Chondrocyte (in vitro differentiated cells): ENCODE results near the gene APEH. TPM values are rescaled to one million over a fixed set of nuclear protein-coding genes. Genes with fewer than 3 reads are reported as not detected.

ENCODE experiments used
- DNase-seq: peaks from one replicate; pipeline ENCODE4 v3.0.0; 2021; ENCODE audit warnings: mixed read lengths, low spot score
- H3K27ac Mint-ChIP-seq: one replicate; pipeline ENCODE4 v1.8.0; 2021; ENCODE audit warnings: mild to moderate bottlenecking, moderate library complexity, mixed read lengths; ENCODE audit not compliant: unreplicated experiment
- H3K27me3 Mint-ChIP-seq: 2 replicates; pipeline ENCODE4 v1.8.0; 2021; ENCODE audit warnings: low read depth, mixed read lengths
- H3K36me3 Mint-ChIP-seq: 2 replicates; pipeline ENCODE4 v1.8.0; 2021; ENCODE audit warnings: low read depth, mixed read lengths
- H3K4me1 Mint-ChIP-seq: 2 replicates; pipeline ENCODE4 v1.8.0; 2021; ENCODE audit warnings: low read depth, mild to moderate bottlenecking, mixed read lengths
- H3K4me3 Mint-ChIP-seq: one replicate; pipeline ENCODE4 v1.8.0; 2021; ENCODE audit warnings: mild to moderate bottlenecking, moderate library complexity, mixed read lengths; ENCODE audit not compliant: unreplicated experiment
- H3K9me3 Mint-ChIP-seq: 2 replicates; pipeline ENCODE4 v1.8.0; 2021; ENCODE audit warnings: low read depth, mixed read lengths
- CTCF ChIP-seq: fragments of 200-600 bp; sonication (generic); IDR thresholded peaks from 2 replicates; pipeline ENCODE4 v1.5.0; 2021; ENCODE audit warnings: antibody characterized with exemption, mild to moderate bottlenecking, moderate library complexity
- total RNA-seq: library from RNA; stranded (reverse); gene quantifications from 3 replicates; pipeline ENCODE4 v1.2.1, GENCODE V29; 2021

Gene APEH
- total RNA-seq, 1 donor from 2014 or later, result 69.8 TPM

- Mint-ChIP-seq H3K4me3 (peak overlapping the region; percentile 90), H3K9me3 (no peaks in the 10 kb centered on the region), H3K27me3 (no peaks in the 10 kb centered on the region), H3K27ac (peak overlapping the region; percentile 99), H3K36me3 (no peaks in the 10 kb centered on the region), H3K4me1 (peaks cover 49% of the 10 kb centered on the region)
- peak; percentile 91 for DNase-seq
- no peak for TF ChIP-seq CTCF
These were observed 48.0 kb downstream of the APEH start for GRCh38 chr3:49721896-49722781.

GRCh38 chr3:49722896-49723295 lies 48.7 kb downstream of the APEH start:
- Mint-ChIP-seq H3K9me3 (no peaks in the 10 kb centered on the region), H3K27me3 (no peaks in the 10 kb centered on the region), H3K27ac (peak overlapping the region; percentile 99), H3K4me1 (peaks cover 49% of the 10 kb centered on the region), H3K36me3 (peaks cover 4% of the 10 kb centered on the region), H3K4me3 (peak overlapping the region; percentile 90)
- TF ChIP-seq CTCF, result no peak
- no peak for DNase-seq

DNA sequence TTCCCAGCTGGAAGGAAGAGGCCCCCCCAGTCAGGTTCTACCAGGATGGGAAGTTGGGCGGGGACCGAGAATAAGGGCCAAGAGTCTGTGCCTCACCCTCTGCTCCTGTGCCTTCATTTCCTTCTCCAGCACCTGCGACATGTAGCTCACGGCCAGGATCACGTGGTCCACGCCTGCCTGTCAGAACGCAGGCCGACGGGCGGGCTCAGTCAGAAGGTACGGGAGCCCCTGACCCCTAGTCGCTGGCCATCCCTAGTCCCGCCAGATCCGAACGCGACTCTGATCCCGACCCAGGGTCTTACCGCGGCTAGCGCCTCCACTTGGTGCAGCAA lies 49.1 kb downstream of the APEH start:
- Mint-ChIP-seq H3K4me1 (peaks cover 49% of the 10 kb centered on the region), H3K27me3 (no peaks in the 10 kb centered on the region), H3K4me3 (peak overlapping the region; percentile 90), H3K9me3 (no peaks in the 10 kb centered on the region), H3K27ac (peak overlapping the region; percentile 99), H3K36me3 (peaks cover 6% of the 10 kb centered on the region)
- TF ChIP-seq CTCF, result no peak
- DNase-seq, result peak; percentile 95

- peaks cover 6% of the 10 kb centered on the region for H3K36me3 Mint-ChIP-seq
- peak within 1 kb of the TSS; percentile 99 for H3K27ac Mint-ChIP-seq
- peaks cover 44% of the 10 kb centered on the region for H3K4me1 Mint-ChIP-seq
- peak; percentile 9 for TF ChIP-seq CTCF
- no peaks in the 10 kb centered on the region for H3K27me3 Mint-ChIP-seq
- H3K4me3 Mint-ChIP-seq, result peak within 1 kb of the TSS; percentile 90
- peak; percentile 99 for DNase-seq
- H3K9me3 Mint-ChIP-seq, result no peaks in the 10 kb centered on the region
These were observed 49.7 kb downstream of the APEH start, which contains the start of gene GMPPB for GRCh38 chr3:49723628-49724551. GMPPB (minus strand) TSS chr3:49723951; CDS start chr3:49723726, 225 bp downstream.

DNA sequence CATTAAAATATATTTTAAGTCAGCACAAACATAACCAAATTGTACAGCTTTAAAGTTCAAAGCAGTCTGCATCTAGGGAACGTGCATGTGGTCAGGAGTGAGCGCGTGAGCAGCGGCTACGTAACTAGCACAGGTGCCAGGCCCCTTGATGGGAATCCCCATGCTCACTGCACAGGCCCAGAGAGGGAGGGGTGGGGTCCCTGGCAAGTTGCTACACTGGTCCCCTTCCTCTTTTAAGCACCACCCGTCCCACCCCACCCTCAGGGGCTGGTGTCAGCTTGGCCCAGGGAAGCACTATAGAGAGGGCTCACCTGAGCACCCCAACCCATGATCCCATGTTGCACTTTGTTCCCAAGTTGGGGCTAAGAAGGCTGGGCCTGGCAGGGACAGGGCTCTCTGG lies 50.4 kb downstream of the APEH start:
- H3K4me3 Mint-ChIP-seq, result peak overlapping the region; percentile 90
- H3K27me3 Mint-ChIP-seq, result no peaks in the 10 kb centered on the region
- peaks cover 6% of the 10 kb centered on the region for H3K36me3 Mint-ChIP-seq
- no peak for DNase-seq
- no peaks in the 10 kb centered on the region for H3K9me3 Mint-ChIP-seq
- no peak for TF ChIP-seq CTCF
- H3K27ac Mint-ChIP-seq, result peak overlapping the region; percentile 99
- H3K4me1 Mint-ChIP-seq, result peaks cover 37% of the 10 kb centered on the region
